Keratinocyte (primary cell): Measurements from ENCODE around the gene IL3. TPM values are rescaled to one million over a fixed set of nuclear protein-coding genes. Genes with fewer than 3 reads are reported as not detected.

ENCODE experiments used
- DNase-seq: peaks from one replicate; pipeline ENCODE4 v3.0.0-alpha.2; 2011; ENCODE audit warnings: low read depth, missing footprints, low spot score
- FAIRE-seq: peaks from 2 replicates; lab custom pipeline; 2011; peaks lifted over from hg19 to GRCh38; lab: Jason Lieb, UNC
- H2AFZ ChIP-seq: 2 replicates; pipeline ENCODE4 v1.6.0; 2012; ENCODE audit warnings: low read length, control low read depth, inconsistent platforms; ENCODE audit not compliant: control insufficient read depth
- H3K27ac ChIP-seq: 2 replicates; pipeline ENCODE4 v1.5.1; 2011; ENCODE audit warnings: low read length; ENCODE audit not compliant: control insufficient read depth, insufficient read depth
- H3K27me3 ChIP-seq: 3 replicates; pipeline ENCODE4 v1.6.0; 2011; ENCODE audit warnings: low read length; ENCODE audit not compliant: control insufficient read depth, insufficient read depth; ENCODE audit errors: extremely low read depth
- H3K36me3 ChIP-seq, 2 experiments: 2 replicates in 1 of 2; 3 replicates in 1 of 2; pipeline ENCODE4 v1.5.1; 2011; ENCODE audit warnings: low read length in 2 of 2, mild to moderate bottlenecking in 1 of 2; ENCODE audit not compliant: control insufficient read depth in 2 of 2, insufficient read depth in 2 of 2; ENCODE audit errors: extremely low read depth in 1 of 2
- H3K4me1 ChIP-seq: 3 replicates; pipeline ENCODE4 v1.5.1; 2011; ENCODE audit warnings: low read length; ENCODE audit not compliant: control insufficient read depth, insufficient read depth; ENCODE audit errors: extremely low read depth
- H3K4me2 ChIP-seq: 3 replicates; pipeline ENCODE4 v1.6.0; 2011; ENCODE audit warnings: low read depth, low read length; ENCODE audit not compliant: control insufficient read depth, insufficient read depth; ENCODE audit errors: extremely low read depth
- H3K4me3 ChIP-seq, 3 experiments: fragments of 200-600 bp in 1 of 3; sonication (generic) in 1 of 3; 2 replicates in 2 of 3; 3 replicates in 1 of 3; pipeline ENCODE4 v1.5.1; 2011 to 2016; ENCODE audit warnings: low read length in 3 of 3, mild to moderate bottlenecking in 3 of 3, control low read depth in 2 of 3, inconsistent platforms in 1 of 3, low read depth in 1 of 3, mixed read lengths in 1 of 3, mixed run types in 1 of 3, moderate library complexity in 1 of 3; ENCODE audit not compliant: control insufficient read depth in 2 of 3, insufficient read depth in 2 of 3; ENCODE audit errors: extremely low read depth in 1 of 3
- H3K79me2 ChIP-seq: 2 replicates; pipeline ENCODE4 v1.6.0; 2012; ENCODE audit warnings: low read length; ENCODE audit not compliant: control insufficient read depth, insufficient read depth
- H3K9ac ChIP-seq: 3 replicates; pipeline ENCODE4 v1.6.0; 2011; ENCODE audit warnings: low read length; ENCODE audit not compliant: control insufficient read depth, insufficient read depth; ENCODE audit errors: extremely low read depth
- H3K9me1 ChIP-seq: 3 replicates; pipeline ENCODE4 v1.6.0; 2011; ENCODE audit warnings: low read length; ENCODE audit not compliant: control insufficient read depth, insufficient read depth; ENCODE audit errors: extremely low read depth
- H3K9me3 ChIP-seq: 2 replicates; pipeline ENCODE4 v1.5.1; 2012; ENCODE audit warnings: low read depth, low read length; ENCODE audit not compliant: control insufficient read depth
- H4K20me1 ChIP-seq: 3 replicates; pipeline ENCODE4 v1.6.0; 2011; ENCODE audit warnings: low read length; ENCODE audit not compliant: control insufficient read depth, insufficient read depth; ENCODE audit errors: extremely low read depth
- CTCF ChIP-seq, 3 experiments: IDR thresholded peaks in 1 of 3; conservative IDR thresholded peaks in 1 of 3; optimal IDR thresholded peaks in 1 of 3; 2 replicates in 2 of 3; 3 replicates in 1 of 3; pipeline versions ENCODE3 to v1.5.1; 2011; ENCODE audit warnings: low read length in 3 of 3, mild to moderate bottlenecking in 3 of 3, moderate library complexity in 2 of 3, control low read depth in 1 of 3, inconsistent platforms in 1 of 3; ENCODE audit not compliant: insufficient read depth in 2 of 3; ENCODE audit errors: extremely low read depth in 1 of 3
- EZH2 ChIP-seq: IDR thresholded peaks from one replicate; pipeline ENCODE4 v1.6.1; 2012; ENCODE audit warnings: inconsistent platforms, mild to moderate bottlenecking, low read length, moderate library complexity
- dilution Hi-C: fragments of 300-500 bp; cut with MboI; formaldehyde crosslinking; loops from one replicate; pipeline ENCODE4 v1.7.0; 2020; ENCODE audit warnings: low sequenced_read_pairs; ENCODE audit not compliant: extremely low pct_ligation_motif_present
- polyA plus RNA-seq, 5 experiments: library from polyadenylated mRNA; depleted of rRNA in 3 of 5; stranded (reverse) in 3 of 5; stranded (forward) in 1 of 5; unstranded in 1 of 5; fragments of >200 nt; gene quantifications; 1 replicate in 1 of 5; 2 replicates in 3 of 5; 3 replicates in 1 of 5; pipeline versions ENCODE4 v1.2.1 to v1.2.3, GENCODE V29; 2011 to 2012; ENCODE audit warnings: missing spikeins in 2 of 5, low read depth in 1 of 5, low replicate concordance in 1 of 5

The IL3 gene
- polyA plus RNA-seq, 1 donor (not counting 4 experiments of a cell fraction or from before 2014, with no cell fraction given): not detected

DNA sequence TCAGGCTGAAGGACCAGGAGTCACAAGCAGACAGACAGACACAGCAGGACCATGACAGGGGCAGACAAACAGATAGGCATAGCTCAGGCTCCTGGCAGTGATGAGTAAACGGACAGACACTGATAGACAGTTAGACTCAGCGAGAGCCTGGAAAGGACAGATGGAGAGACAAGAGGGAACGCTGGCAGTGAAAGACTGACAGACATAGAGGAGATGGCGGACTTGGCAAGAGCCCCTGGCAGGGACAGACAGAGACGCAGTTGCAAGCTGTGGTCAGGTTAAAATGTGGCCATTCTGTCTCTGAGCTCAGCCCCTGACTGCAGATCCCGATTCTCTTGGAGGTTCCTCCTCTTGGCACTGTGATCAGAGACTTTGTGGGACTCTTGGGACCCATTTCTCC lies 26.7 kb downstream of the IL3 start:
- H3K27ac ChIP-seq: no peak overlapping the region
- H3K9ac ChIP-seq: no peak overlapping the region
- no peak for DNase-seq
- H3K79me2 ChIP-seq: no peaks in the 10 kb centered on the region
- no peaks in the 10 kb centered on the region for H3K9me1 ChIP-seq
- H3K36me3 ChIP-seq: no peaks in the 10 kb centered on the region
- H3K4me2 ChIP-seq: no peak overlapping the region
- no peak overlapping the region for H2AFZ ChIP-seq
- dilution Hi-C loops: no loop called here
- no peaks in the 10 kb centered on the region for H3K9me3 ChIP-seq
- no peak for TF ChIP-seq EZH2
- no peak for TF ChIP-seq CTCF (optimal IDR thresholded peaks at IDR 0.05 in 1 of 3, IDR thresholded peaks at IDR 0.05 in 1 of 3, conservative IDR thresholded peaks at IDR 0.05 in 1 of 3; ENCODE audit: extremely low read depth in 1 of 3, insufficient read depth in 2 of 3, low read length in 3 of 3)
- H3K4me1 ChIP-seq: peaks cover 34% of the 10 kb centered on the region
- FAIRE-seq: no peak
- H3K27me3 ChIP-seq: peaks cover 3% of the 10 kb centered on the region
- no peaks in the 10 kb centered on the region for H4K20me1 ChIP-seq
- no peak overlapping the region for H3K4me3 ChIP-seq

- no peaks in the 10 kb centered on the region for H3K9me3 ChIP-seq
- no peak for FAIRE-seq
- dilution Hi-C loops: no loop called here
- TF ChIP-seq EZH2 (no peak), CTCF (optimal IDR thresholded peaks at IDR 0.05 in 1 of 3, IDR thresholded peaks at IDR 0.05 in 1 of 3, conservative IDR thresholded peaks at IDR 0.05 in 1 of 3; ENCODE audit: extremely low read depth in 1 of 3, insufficient read depth in 2 of 3, low read length in 3 of 3) (no peak)
- no peak overlapping the region for H3K9ac ChIP-seq
- H3K4me2 ChIP-seq: no peak overlapping the region
- peaks cover 3% of the 10 kb centered on the region for H3K27me3 ChIP-seq
- no peak for DNase-seq
- H2AFZ ChIP-seq: no peak overlapping the region
- no peaks in the 10 kb centered on the region for H3K36me3 ChIP-seq
- H3K9me1 ChIP-seq: no peaks in the 10 kb centered on the region
- H3K79me2 ChIP-seq: no peaks in the 10 kb centered on the region
- H3K4me1 ChIP-seq: peaks cover 34% of the 10 kb centered on the region
- no peak overlapping the region for H3K27ac ChIP-seq
- no peak overlapping the region for H3K4me3 ChIP-seq
- H4K20me1 ChIP-seq: no peaks in the 10 kb centered on the region
These were observed 27.2 kb downstream of the IL3 start for GRCh38 chr5:132087661-132088060.
